Vagina (tissue), 2 donors: ENCODE measurements around the gene EBF4.

Experiments
- CTCF ChIP-seq, 3 experiments: fragments of 450-650 bp in 2 of 3; fragments of 200-600 bp in 1 of 3; sonication (generic) in 1 of 3; IDR thresholded peaks; one replicate each; pipeline ENCODE4 v1.5.1; 2017 to 2019; ENCODE audit warnings: antibody characterized with exemption in 3 of 3, mild to moderate bottlenecking in 2 of 3, moderate library complexity in 2 of 3
- POLR2A ChIP-seq, 2 donors: fragments of 450-650 bp; IDR thresholded peaks; one replicate each; pipeline ENCODE4 v1.6.1; 2017; ENCODE audit warnings: antibody characterized with exemption in 2 of 2, mild to moderate bottlenecking in 2 of 2, moderate library complexity in 2 of 2
- POLR2AphosphoS5 ChIP-seq, 2 donors: sonication (generic); formaldehyde crosslinking; IDR thresholded peaks; one replicate each; pipeline ENCODE4 v1.9.0; 2017; ENCODE audit warnings: antibody characterized with exemption in 2 of 2, mild to moderate bottlenecking in 2 of 2, low read depth in 1 of 2; ENCODE audit not compliant: insufficient read depth in 1 of 2

- TF ChIP-seq CTCF (IDR thresholded peaks at IDR 0.05): no peak
- TF ChIP-seq POLR2A (IDR thresholded peaks at IDR 0.05): no peak
- no peak for TF ChIP-seq POLR2AphosphoS5 (IDR thresholded peaks at IDR 0.05; ENCODE audit: insufficient read depth in 1 of 2, low read depth in 1 of 2)
Measured at GRCh38 chr20:2753461-2754040, 61.0 kb downstream of the EBF4 start.
